ENCODE data around the gene RRP9. TPM values are rescaled to one million over a fixed set of nuclear protein-coding genes. Genes with fewer than 3 reads are reported as not detected.

Gene RRP9
- total and polyA plus RNA-seq, 2 donors (not counting 3 experiments of a cell fraction or from before 2014, with no cell fraction given), result 26.0 to 30.1 TPM

GRCh38 chr3:51964521-51964920 is 22.8 kb upstream of the RRP9 start:
- Histone ChIP-seq H3K4me3 (replicated peaks in 1 of 3; ENCODE audit: insufficient read depth in 1 of 3, low read depth in 1 of 3, low read length in 3 of 3) (no peak overlapping the region), H3K9me1 (replicated peaks; ENCODE audit: control insufficient read depth, extremely low read depth, insufficient read depth, low read length) (no peaks in the 10 kb centered on the region), H3K9ac (replicated peaks; ENCODE audit: extremely low read depth, insufficient read depth, low read length) (no peak overlapping the region), H3K79me2 (ENCODE audit: control insufficient read depth, insufficient read depth, low read length) (no peaks in the 10 kb centered on the region), H3K27ac (ENCODE audit: insufficient read depth, low read depth, low read length) (no peak overlapping the region), H3K4me1 (ENCODE audit: control insufficient read depth, extremely low read depth, insufficient read depth, low read length) (peaks cover 4% of the 10 kb centered on the region), H2AFZ (ENCODE audit: low read depth, low read length) (no peak overlapping the region), H3K36me3 (ENCODE audit: control insufficient read depth in 2 of 2, extremely low read depth in 1 of 2, insufficient read depth in 2 of 2, low read length in 2 of 2) (no peaks in the 10 kb centered on the region), H3K27me3 (ENCODE audit: control insufficient read depth in 2 of 2, insufficient read depth in 2 of 2, low read length in 2 of 2) (no peaks in the 10 kb centered on the region), H3K4me2 (ENCODE audit: insufficient read depth, low read length) (no peak overlapping the region), H4K20me1 (replicated peaks; ENCODE audit: control insufficient read depth, extremely low read depth, insufficient read depth, low read length) (no peaks in the 10 kb centered on the region), H3K9me3 (replicated peaks; ENCODE audit: control insufficient read depth, insufficient read depth, low read length) (no peaks in the 10 kb centered on the region)
- FAIRE-seq, result no peak
- BruUV-seq (replicated peaks), result no TSS peak
- intact Hi-C loops (cut with micrococcal nuclease) (no loop called here), dilution Hi-C loops (cut with MboI; ENCODE audit: extremely low pct_ligation_motif_present, low sequenced_read_pairs) (no loop called here)
- POLR2A ChIA-PET, result no interaction called here
- DNase-seq (ENCODE audit: low read depth, low spot score), result no peak
- CTCF ChIA-PET, result interaction anchor here (0.7 to 4.1 kb wide), 3 partner anchors 9 to 18 kb away, joined by 3 to 20 read pairs (median 3); partner anchors contain the start of genes ABHD14A and ABHD14B
- no peak for TF ChIP-seq MAX (IDR thresholded peaks at IDR 0.05; ENCODE audit: insufficient read depth, insufficient read length)
- no peak for TF ChIP-seq MYC (IDR thresholded peaks at IDR 0.05; ENCODE audit: low read depth, low read length)
- no peak for TF ChIP-seq CTCF (IDR thresholded peaks at IDR 0.05; ENCODE audit: extremely low read depth in 1 of 2, insufficient read depth in 1 of 2, low read depth in 1 of 2, low read length in 2 of 2)
- no peak for TF ChIP-seq JUN (IDR thresholded peaks at IDR 0.05; ENCODE audit: borderline replicate concordance, insufficient read depth, insufficient read length, low read depth)
- TF ChIP-seq POLR2AphosphoS5 (IDR thresholded peaks at IDR 0.05; ENCODE audit: insufficient read depth, low read depth, low read length), result no peak
- TF ChIP-seq POLR2A (IDR thresholded peaks at IDR 0.05; ENCODE audit: low read depth, low read length), result no peak
- TF ChIP-seq FOS (IDR thresholded peaks at IDR 0.05; ENCODE audit: borderline replicate concordance, insufficient read depth, low read length), result no peak
- no peak for TF ChIP-seq EZH2 (IDR thresholded peaks at IDR 0.05; ENCODE audit: borderline replicate concordance, low read depth, low read length, severe bottlenecking)
- no peak for TF ChIP-seq GATA2 (IDR thresholded peaks at IDR 0.05; ENCODE audit: insufficient read depth, insufficient read length, low read depth, low read length)

Measured in endothelial cell of umbilical vein (primary cell).